Lung (tissue), 12 donors: ENCODE data around the gene C3orf22. TPM values are rescaled to one million over a fixed set of nuclear protein-coding genes. Genes with fewer than 3 reads are reported as not detected.

Experiments used
- ATAC-seq: fragments of 200-7000 bp; cut with Tn5 transposase; one replicate; pipeline ENCODE4 v1.9.1; 2020; ENCODE audit warnings: moderate number of reproducible peaks; ENCODE audit not compliant: insufficient read depth, low FRiP score
- DNase-seq, 3 donors: peaks; one replicate each; pipeline ENCODE4 v3.0.0-alpha.2; 2013 to 2017
- H3K27ac ChIP-seq, 2 donors: one replicate each; pipeline ENCODE4 v1.5.1; 2013; ENCODE audit warnings: mild to moderate bottlenecking in 2 of 2, moderate library complexity in 2 of 2, control low read depth in 1 of 2, inconsistent platforms in 1 of 2, low read depth in 1 of 2, low read length in 1 of 2
- H3K27me3 ChIP-seq, 3 donors: one replicate each; pipeline ENCODE4 v1.5.1; 2013; ENCODE audit warnings: low read length in 2 of 3; ENCODE audit not compliant: control insufficient read depth in 3 of 3, insufficient read depth in 3 of 3
- H3K36me3 ChIP-seq, 4 donors: one replicate each; pipeline ENCODE4 v1.5.1; 2013; ENCODE audit warnings: low read length in 4 of 4, mild to moderate bottlenecking in 1 of 4, moderate library complexity in 1 of 4; ENCODE audit not compliant: control insufficient read depth in 4 of 4, insufficient read depth in 4 of 4
- H3K4me1 ChIP-seq, 5 donors: one replicate each; pipeline ENCODE4 v1.5.1; 2013; ENCODE audit warnings: low read length in 5 of 5, mild to moderate bottlenecking in 2 of 5, moderate library complexity in 1 of 5; ENCODE audit not compliant: control insufficient read depth in 5 of 5, insufficient read depth in 5 of 5
- H3K4me3 ChIP-seq: one replicate; pipeline ENCODE4 v1.5.1; 2013; ENCODE audit warnings: mild to moderate bottlenecking, control low read depth, moderate library complexity
- H3K9ac ChIP-seq, 2 donors: one replicate each; pipeline ENCODE4 v1.5.1; 2013; ENCODE audit warnings: low read length in 2 of 2, control low read depth in 1 of 2; ENCODE audit not compliant: insufficient read depth in 1 of 2
- H3K9me3 ChIP-seq, 4 donors: one replicate each; pipeline ENCODE4 v1.5.1; 2013; ENCODE audit warnings: low read length in 3 of 4, mild to moderate bottlenecking in 1 of 4, moderate library complexity in 1 of 4; ENCODE audit not compliant: control insufficient read depth in 4 of 4, insufficient read depth in 3 of 4
- CTCF ChIP-seq: IDR thresholded peaks from 2 replicates; pipeline ENCODE4 v1.5.1; 2012; ENCODE audit warnings: mild to moderate bottlenecking; ENCODE audit errors: control extremely low read depth, extremely low read depth
- WGBS, 2 donors: extraction: QIAGEN DNeasy Blood & Tissue Kit; methylation state at CpG; one replicate each; pipeline ENCODE4 v1.1.7; 2013; 5-methylcytosine and 5-hydroxymethylcytosine counted together
- polyA plus RNA-seq, 2 donors: library from polyadenylated mRNA; stranded (reverse); fragments of 200-250 nt; gene quantifications; one replicate each; pipeline ENCODE4 v1.2.1, GENCODE V29; 2013
- total RNA-seq, 2 donors: library from RNA; depleted of rRNA in 1 of 2; stranded (reverse); fragments of >200 nt in 1 of 2; gene quantifications; one replicate each; pipeline ENCODE4 v1.2.1, GENCODE V29; 2014 to 2021
- donor health status: control.
- donor health status: control.
- donor health status: Bipolar disorder and iron deficiency.
- donor health status: healthy.
- donor health status: DM: yes; HTN: yes; CAD: no.

Gene C3orf22
- total and polyA plus RNA-seq, 4 donors = 0.28 TPM; not detected in 3

- H3K27me3 ChIP-seq = no peaks in the 10 kb centered on the region
- no peaks in the 10 kb centered on the region for H3K9me3 ChIP-seq
- no peak overlapping the region for H3K9ac ChIP-seq
- peaks cover 0 to 11% (median 0%) of the 10 kb centered on the region in 5 donors for H3K4me1 ChIP-seq
- no peak for DNase-seq
- H3K4me3 ChIP-seq = no peak overlapping the region
- ATAC-seq = no peak
- no peak overlapping the region for H3K27ac ChIP-seq
- no peak for TF ChIP-seq CTCF
- WGBS, 2 donors = 78 to 87% methylated on average over 22 of the region's 22 CpGs
- no peaks in the 10 kb centered on the region for H3K36me3 ChIP-seq
Observed at GRCh38 chr3:126510308-126510910, 48.3 kb downstream of the C3orf22 start.

- no peak for ATAC-seq
- no peak for TF ChIP-seq CTCF
- no peaks in the 10 kb centered on the region for H3K36me3 ChIP-seq
- 70 to 85% methylated on average over 18 of the region's 18 CpGs for WGBS, 2 donors
- H3K4me1 ChIP-seq = peaks cover 0 to 11% (median 0%) of the 10 kb centered on the region in 5 donors
- no peaks in the 10 kb centered on the region for H3K27me3 ChIP-seq
- no peak overlapping the region for H3K4me3 ChIP-seq
- H3K9ac ChIP-seq = no peak overlapping the region
- DNase-seq = peak in 2 of 3 donors; percentile 49 to 60
- no peak overlapping the region for H3K27ac ChIP-seq
- H3K9me3 ChIP-seq = no peaks in the 10 kb centered on the region
Observed at GRCh38 chr3:126509597-126510307, 49.0 kb downstream of the C3orf22 start.

- H3K4me3 ChIP-seq = no peak overlapping the region
- H3K9me3 ChIP-seq = no peaks in the 10 kb centered on the region
- no peaks in the 10 kb centered on the region for H3K36me3 ChIP-seq
- ATAC-seq (no peak), DNase-seq (no peak)
- H3K27ac ChIP-seq = no peak overlapping the region
- H3K9ac ChIP-seq = no peak overlapping the region
- peaks cover 0 to 11% (median 0%) of the 10 kb centered on the region in 5 donors for H3K4me1 ChIP-seq
- TF ChIP-seq CTCF = no peak
- peaks cover 0 to 1% (median 0%) of the 10 kb centered on the region in 3 donors for H3K27me3 ChIP-seq
- 88 to 91% methylated on average over 4 of the region's 4 CpGs for WGBS, 2 donors
Observed at GRCh38 chr3:126508564-126508964, 50.2 kb downstream of the C3orf22 start.
